A673 (cell line): Measurements from ENCODE around the gene DNM2.
"Not testable (repeated sequence)": the region's sequence is repeated elsewhere in the genome, so short reads cannot be mapped to it uniquely, and the experiment has no call there.

Source experiments
- CTCF ChIP-seq: fragments of 300-800, 200-600 bp; sonication (generic); conservative IDR thresholded peaks from 2 replicates; pipeline ENCODE4 v1.5.1; 2017; ENCODE audit warnings: low read depth, mild to moderate bottlenecking, antibody characterized with exemption, low read length, moderate library complexity, mixed read lengths
- EZH2 ChIP-seq: fragments of 200-600 bp; sonication (generic); IDR thresholded peaks from 2 replicates; pipeline ENCODE4 v1.6.1; 2017; ENCODE audit warnings: borderline replicate concordance, low read depth, mild to moderate bottlenecking, mixed read lengths, antibody characterized with exemption, low read length; ENCODE audit not compliant: poor library complexity, severe bottlenecking

DNA sequence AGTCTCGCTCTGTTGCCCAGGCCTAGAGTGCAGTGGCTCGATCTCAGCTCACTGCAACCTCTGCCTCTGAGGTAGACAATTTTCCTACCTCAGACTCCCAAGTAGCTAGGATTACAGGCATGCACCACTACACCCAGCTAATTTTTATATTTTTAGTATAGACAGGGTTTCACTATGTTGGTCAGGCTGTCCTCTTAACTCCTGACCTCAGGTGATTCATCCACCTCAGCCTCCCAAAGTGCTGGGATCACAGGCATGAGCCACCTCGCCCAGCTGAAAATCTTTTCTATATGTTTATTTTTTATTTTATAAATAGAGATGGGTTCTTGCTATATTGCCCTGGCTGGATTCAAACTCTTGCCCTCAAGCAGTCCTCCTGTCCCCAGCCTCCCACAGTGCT, 46.0 kb upstream of the DNM2 start:
- TF ChIP-seq CTCF, EZH2: not testable (repeated sequence)
